Lower leg skin (tissue), 3 donors: ENCODE measurements around the gene KLHL6.

Experiments used
- POLR2A ChIP-seq, 2 donors: fragments of 450-650 bp; IDR thresholded peaks; one replicate each; pipeline ENCODE4 v1.6.1; 2016 to 2017; ENCODE audit warnings: antibody characterized with exemption in 2 of 2, mild to moderate bottlenecking in 1 of 2, moderate library complexity in 1 of 2
- TF ChIP-seq, protein P1 (sequence below), 3 donors: fragments of 450-650 bp; IDR thresholded peaks; one replicate each; pipeline ENCODE4 v1.5.1; 2016; ENCODE audit warnings: antibody characterized with exemption in 3 of 3, mild to moderate bottlenecking in 3 of 3, moderate library complexity in 2 of 3

DNA sequence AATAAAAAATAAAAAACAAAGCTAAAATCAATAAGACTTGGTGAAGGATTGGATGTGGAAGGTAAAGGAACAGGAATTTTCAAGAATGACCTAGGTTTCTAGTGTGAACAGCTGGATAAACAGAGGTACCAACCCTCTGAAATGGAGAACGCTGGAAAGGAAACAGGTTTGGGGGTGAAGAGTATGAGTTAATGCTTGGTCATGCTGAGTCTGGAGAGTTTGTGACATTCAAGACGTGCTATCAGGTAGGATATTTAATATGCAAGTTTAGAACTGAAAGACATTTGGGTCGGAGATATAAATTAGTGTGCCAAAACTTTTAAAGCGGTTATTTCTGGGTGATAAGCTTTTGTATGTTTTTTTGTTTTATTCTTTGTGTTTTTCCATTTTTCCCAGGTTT lies 11.4 kb upstream of the KLHL6 start:
- TF ChIP-seq, protein P1, sequence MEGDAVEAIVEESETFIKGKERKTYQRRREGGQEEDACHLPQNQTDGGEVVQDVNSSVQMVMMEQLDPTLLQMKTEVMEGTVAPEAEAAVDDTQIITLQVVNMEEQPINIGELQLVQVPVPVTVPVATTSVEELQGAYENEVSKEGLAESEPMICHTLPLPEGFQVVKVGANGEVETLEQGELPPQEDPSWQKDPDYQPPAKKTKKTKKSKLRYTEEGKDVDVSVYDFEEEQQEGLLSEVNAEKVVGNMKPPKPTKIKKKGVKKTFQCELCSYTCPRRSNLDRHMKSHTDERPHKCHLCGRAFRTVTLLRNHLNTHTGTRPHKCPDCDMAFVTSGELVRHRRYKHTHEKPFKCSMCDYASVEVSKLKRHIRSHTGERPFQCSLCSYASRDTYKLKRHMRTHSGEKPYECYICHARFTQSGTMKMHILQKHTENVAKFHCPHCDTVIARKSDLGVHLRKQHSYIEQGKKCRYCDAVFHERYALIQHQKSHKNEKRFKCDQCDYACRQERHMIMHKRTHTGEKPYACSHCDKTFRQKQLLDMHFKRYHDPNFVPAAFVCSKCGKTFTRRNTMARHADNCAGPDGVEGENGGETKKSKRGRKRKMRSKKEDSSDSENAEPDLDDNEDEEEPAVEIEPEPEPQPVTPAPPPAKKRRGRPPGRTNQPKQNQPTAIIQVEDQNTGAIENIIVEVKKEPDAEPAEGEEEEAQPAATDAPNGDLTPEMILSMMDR (IDR thresholded peaks at IDR 0.05), result no peak
- no peak for TF ChIP-seq POLR2A (IDR thresholded peaks at IDR 0.05)
